ENCODE data around the gene TYROBP.
A peak's percentile ranks its signal among the peaks of the same experiment; 100 is the strongest.

DNA sequence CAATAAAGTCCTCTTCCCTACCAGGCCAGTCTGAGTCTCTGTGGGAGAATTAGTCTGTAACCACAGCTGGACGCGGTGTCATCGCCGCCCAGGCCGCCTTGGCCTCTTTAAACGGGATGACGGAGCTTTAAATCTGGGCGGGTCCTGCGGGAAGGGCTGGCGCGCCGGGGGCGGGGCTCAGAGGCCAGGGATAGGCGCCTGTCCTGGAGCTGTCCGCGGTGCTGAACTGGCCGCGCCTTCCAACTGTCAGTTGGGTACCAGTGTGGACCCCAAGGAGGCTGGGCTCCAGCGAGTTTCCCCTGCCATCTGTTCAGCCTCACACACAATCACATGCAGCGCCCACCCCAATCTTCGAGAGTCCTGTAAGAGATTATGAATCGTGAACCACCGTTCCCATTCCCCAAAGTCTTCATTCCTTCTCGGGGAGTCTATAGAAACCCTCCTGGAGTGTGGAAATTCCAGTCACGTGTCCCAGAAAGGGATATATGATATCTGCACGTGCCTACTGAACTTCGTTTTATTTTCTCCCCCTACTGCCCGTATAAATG, 28.3 kb downstream of the TYROBP start:
- TF ChIP-seq, protein P1, sequence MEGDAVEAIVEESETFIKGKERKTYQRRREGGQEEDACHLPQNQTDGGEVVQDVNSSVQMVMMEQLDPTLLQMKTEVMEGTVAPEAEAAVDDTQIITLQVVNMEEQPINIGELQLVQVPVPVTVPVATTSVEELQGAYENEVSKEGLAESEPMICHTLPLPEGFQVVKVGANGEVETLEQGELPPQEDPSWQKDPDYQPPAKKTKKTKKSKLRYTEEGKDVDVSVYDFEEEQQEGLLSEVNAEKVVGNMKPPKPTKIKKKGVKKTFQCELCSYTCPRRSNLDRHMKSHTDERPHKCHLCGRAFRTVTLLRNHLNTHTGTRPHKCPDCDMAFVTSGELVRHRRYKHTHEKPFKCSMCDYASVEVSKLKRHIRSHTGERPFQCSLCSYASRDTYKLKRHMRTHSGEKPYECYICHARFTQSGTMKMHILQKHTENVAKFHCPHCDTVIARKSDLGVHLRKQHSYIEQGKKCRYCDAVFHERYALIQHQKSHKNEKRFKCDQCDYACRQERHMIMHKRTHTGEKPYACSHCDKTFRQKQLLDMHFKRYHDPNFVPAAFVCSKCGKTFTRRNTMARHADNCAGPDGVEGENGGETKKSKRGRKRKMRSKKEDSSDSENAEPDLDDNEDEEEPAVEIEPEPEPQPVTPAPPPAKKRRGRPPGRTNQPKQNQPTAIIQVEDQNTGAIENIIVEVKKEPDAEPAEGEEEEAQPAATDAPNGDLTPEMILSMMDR (IDR thresholded peaks at IDR 0.05), result no peak
- TF ChIP-seq POLR2A (IDR thresholded peaks at IDR 0.05; ENCODE audit: low read depth) (no peak), EP300 (IDR thresholded peaks at IDR 0.05) (no peak), POLR2AphosphoS5 (IDR thresholded peaks at IDR 0.05) (peak; percentile 23 to 66)
